Measurements from ENCODE around the gene GPD1.

The GPD1 gene

GRCh38 chr12:50097952-50098351, 5.9 kb upstream of the GPD1 start:
- Histone ChIP-seq H3K4me1 (no peaks in the 10 kb centered on the region), H3K9me3 (no peaks in the 10 kb centered on the region), H3K36me3 (replicated peaks) (peaks cover 76% of the 10 kb centered on the region), H3K4me3 (no peak overlapping the region), H3K27me3 (ENCODE audit: low read depth) (no peaks in the 10 kb centered on the region)
- in situ Hi-C loops (cut with MboI; ENCODE audit: low sequenced_read_pairs) = no loop called here
- no peak for DNase-seq (ENCODE audit: low spot score in 2 of 2)

- Histone ChIP-seq H3K9me3 (no peaks in the 10 kb centered on the region), H3K4me1 (no peaks in the 10 kb centered on the region), H3K27me3 (ENCODE audit: low read depth) (no peaks in the 10 kb centered on the region), H3K36me3 (replicated peaks) (peaks cover 61% of the 10 kb centered on the region), H3K4me3 (no peak overlapping the region)
- in situ Hi-C loops (cut with MboI; ENCODE audit: low sequenced_read_pairs) = no loop called here
- no peak for DNase-seq (ENCODE audit: low spot score in 2 of 2)
Measured at GRCh38 chr12:50099302-50100008, 4.4 kb upstream of the GPD1 start.

GRCh38 chr12:50100561-50100960, 3.2 kb upstream of the GPD1 start:
- no peak overlapping the region for H3K4me3 ChIP-seq
- no peaks in the 10 kb centered on the region; the same call in 1 of the 2 replicates for H3K27me3 ChIP-seq (ENCODE audit: low read depth)
- no peaks in the 10 kb centered on the region for H3K9me3 ChIP-seq
- in situ Hi-C loops (cut with MboI; ENCODE audit: low sequenced_read_pairs) = no loop called here
- no peaks in the 10 kb centered on the region for H3K4me1 ChIP-seq
- no peak for DNase-seq (ENCODE audit: low spot score in 2 of 2)
- H3K36me3 ChIP-seq (replicated peaks) = peaks cover 50% of the 10 kb centered on the region

- Histone ChIP-seq H3K9me3 (no peaks in the 10 kb centered on the region), H3K4me3 (no peak overlapping the region), H3K27me3 (ENCODE audit: low read depth) (no peaks in the 10 kb centered on the region; the same call in 1 of the 2 replicates), H3K36me3 (replicated peaks) (peaks cover 39% of the 10 kb centered on the region), H3K4me1 (no peaks in the 10 kb centered on the region)
- in situ Hi-C loops (cut with MboI; ENCODE audit: low sequenced_read_pairs) = no loop called here
- peak; percentile 45 to 50 for DNase-seq (ENCODE audit: low spot score in 2 of 2)
Measured at GRCh38 chr12:50101663-50102062, 2.1 kb upstream of the GPD1 start.

- Histone ChIP-seq H3K4me3 (no peak overlapping the region), H3K4me1 (no peaks in the 10 kb centered on the region), H3K9me3 (no peaks in the 10 kb centered on the region), H3K27me3 (ENCODE audit: low read depth) (no peaks in the 10 kb centered on the region; the same call in 1 of the 2 replicates), H3K36me3 (replicated peaks) (peaks cover 34% of the 10 kb centered on the region)
- no peak for DNase-seq (ENCODE audit: low spot score in 2 of 2)
- in situ Hi-C loops (cut with MboI; ENCODE audit: low sequenced_read_pairs) = no loop called here
Measured at GRCh38 chr12:50102131-50102531, 1.7 kb upstream of the GPD1 start.

- in situ Hi-C loops (cut with MboI; ENCODE audit: low sequenced_read_pairs) = no loop called here
Measured at GRCh38 chr12:50102646-50103309, 1.0 kb upstream of the GPD1 start.

GRCh38 chr12:50103351-50103750, 457 bp upstream of the GPD1 start:
- Histone ChIP-seq H3K4me3 (no peak overlapping the region), H3K4me1 (no peaks in the 10 kb centered on the region), H3K36me3 (replicated peaks) (peaks cover 26% of the 10 kb centered on the region), H3K27me3 (ENCODE audit: low read depth) (no peaks in the 10 kb centered on the region; the same call in 1 of the 2 replicates), H3K9me3 (no peaks in the 10 kb centered on the region)
- in situ Hi-C loops (cut with MboI; ENCODE audit: low sequenced_read_pairs) = no loop called here
- DNase-seq (ENCODE audit: low spot score in 2 of 2) = no peak

More at GRCh38 chr12:50102646-50103309, 1.0 kb upstream of the GPD1 start:
- Histone ChIP-seq H3K4me1 (no peaks in the 10 kb centered on the region), H3K27me3 (ENCODE audit: low read depth) (no peaks in the 10 kb centered on the region; the same call in 1 of the 2 replicates), H3K4me3 (no peak overlapping the region), H3K36me3 (replicated peaks) (peaks cover 32% of the 10 kb centered on the region), H3K9me3 (no peaks in the 10 kb centered on the region)
- DNase-seq (ENCODE audit: low spot score in 2 of 2) = no peak

- Histone ChIP-seq H3K36me3 (replicated peaks) (peaks cover 13% of the 10 kb centered on the region), H3K27me3 (ENCODE audit: low read depth) (no peaks in the 10 kb centered on the region; the same call in 1 of the 2 replicates), H3K9me3 (no peaks in the 10 kb centered on the region), H3K4me3 (no peak overlapping the region), H3K4me1 (no peaks in the 10 kb centered on the region)
- in situ Hi-C loops (cut with MboI; ENCODE audit: low sequenced_read_pairs) = no loop called here
- no peak for DNase-seq (ENCODE audit: low spot score in 2 of 2)
Measured at GRCh38 chr12:50104417-50105366, 884 bp downstream of the GPD1 start.

GRCh38 chr12:50105913-50106450, 2.2 kb downstream of the GPD1 start:
- H3K27me3 ChIP-seq (ENCODE audit: low read depth) = no peaks in the 10 kb centered on the region; the same call in 1 of the 2 replicates
- DNase-seq (ENCODE audit: low spot score in 2 of 2) = no peak
- H3K9me3 ChIP-seq = no peaks in the 10 kb centered on the region
- in situ Hi-C loops (cut with MboI; ENCODE audit: low sequenced_read_pairs) = no loop called here
- H3K36me3 ChIP-seq (replicated peaks) = peaks cover 6% of the 10 kb centered on the region
- no peaks in the 10 kb centered on the region for H3K4me1 ChIP-seq
- H3K4me3 ChIP-seq = no peak overlapping the region

- no peaks in the 10 kb centered on the region for H3K9me3 ChIP-seq
- in situ Hi-C loops (cut with MboI; ENCODE audit: low sequenced_read_pairs) = no loop called here
- peaks cover 3% of the 10 kb centered on the region for H3K36me3 ChIP-seq (replicated peaks)
- H3K27me3 ChIP-seq (ENCODE audit: low read depth) = no peaks in the 10 kb centered on the region; the same call in 1 of the 2 replicates
- no peaks in the 10 kb centered on the region for H3K4me1 ChIP-seq
- no peak overlapping the region for H3K4me3 ChIP-seq
- no peak for DNase-seq (ENCODE audit: low spot score in 2 of 2)
Measured at GRCh38 chr12:50106907-50107306, 3.1 kb downstream of the GPD1 start.

- Histone ChIP-seq H3K4me3 (no peak overlapping the region), H3K36me3 (replicated peaks) (no peaks in the 10 kb centered on the region), H3K9me3 (no peaks in the 10 kb centered on the region), H3K4me1 (no peaks in the 10 kb centered on the region), H3K27me3 (ENCODE audit: low read depth) (no peaks in the 10 kb centered on the region; the same call in 1 of the 2 replicates)
- no peak for DNase-seq (ENCODE audit: low spot score in 2 of 2)
- in situ Hi-C loops (cut with MboI; ENCODE audit: low sequenced_read_pairs) = no loop called here
Measured at GRCh38 chr12:50107416-50108268, 3.8 kb downstream of the GPD1 start.

- Histone ChIP-seq H3K27me3 (ENCODE audit: low read depth) (no peaks in the 10 kb centered on the region; the same call in 1 of the 2 replicates), H3K4me1 (peaks cover 7% of the 10 kb centered on the region), H3K36me3 (replicated peaks) (no peaks in the 10 kb centered on the region), H3K9me3 (no peaks in the 10 kb centered on the region), H3K4me3 (no peak overlapping the region)
- no peak for DNase-seq (ENCODE audit: low spot score in 2 of 2)
- in situ Hi-C loops (cut with MboI; ENCODE audit: low sequenced_read_pairs) = no loop called here
Measured at GRCh38 chr12:50109319-50109718, 5.5 kb downstream of the GPD1 start.
